GM21717 (cell line): ENCODE results near the gene IL10.
A peak's percentile ranks its signal among the peaks of the same experiment; 100 is the strongest.

Experiments
- ATAC-seq: cut with Tn5 transposase; IDR thresholded peaks from one replicate; pipeline ENCODE4 v1.9.1; 2021; ENCODE audit warnings: mild to moderate bottlenecking, moderate library complexity; ENCODE audit not compliant: unreplicated experiment

The IL10 gene

GRCh38 chr1:206772243-206772937, at the start of gene IL10:
IL10 (minus strand) TSS chr1:206772494; CDS start chr1:206772435, 59 bp downstream.
- no peak for ATAC-seq

DNA sequence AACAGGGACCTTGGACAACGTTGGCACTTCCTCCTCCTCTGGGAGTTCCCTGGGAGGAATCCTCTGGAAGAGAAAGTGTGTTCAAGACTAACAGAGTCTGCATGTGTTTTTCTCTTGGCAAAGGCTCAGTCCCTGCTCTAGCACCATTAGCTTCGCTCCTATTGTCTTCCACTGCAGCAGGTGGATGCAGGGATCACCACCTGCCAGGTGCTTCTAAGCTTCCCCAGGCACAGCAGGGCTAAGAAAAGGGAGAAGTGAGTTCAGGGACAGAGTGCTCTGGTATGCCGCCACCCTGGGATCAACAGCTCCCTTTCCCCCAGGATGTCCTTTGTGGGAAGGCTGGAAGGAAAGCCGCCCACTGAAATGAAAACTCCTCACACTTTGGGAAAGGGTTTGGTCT, 49.2 kb upstream of the IL10 start:
- ATAC-seq = no peak

DNA sequence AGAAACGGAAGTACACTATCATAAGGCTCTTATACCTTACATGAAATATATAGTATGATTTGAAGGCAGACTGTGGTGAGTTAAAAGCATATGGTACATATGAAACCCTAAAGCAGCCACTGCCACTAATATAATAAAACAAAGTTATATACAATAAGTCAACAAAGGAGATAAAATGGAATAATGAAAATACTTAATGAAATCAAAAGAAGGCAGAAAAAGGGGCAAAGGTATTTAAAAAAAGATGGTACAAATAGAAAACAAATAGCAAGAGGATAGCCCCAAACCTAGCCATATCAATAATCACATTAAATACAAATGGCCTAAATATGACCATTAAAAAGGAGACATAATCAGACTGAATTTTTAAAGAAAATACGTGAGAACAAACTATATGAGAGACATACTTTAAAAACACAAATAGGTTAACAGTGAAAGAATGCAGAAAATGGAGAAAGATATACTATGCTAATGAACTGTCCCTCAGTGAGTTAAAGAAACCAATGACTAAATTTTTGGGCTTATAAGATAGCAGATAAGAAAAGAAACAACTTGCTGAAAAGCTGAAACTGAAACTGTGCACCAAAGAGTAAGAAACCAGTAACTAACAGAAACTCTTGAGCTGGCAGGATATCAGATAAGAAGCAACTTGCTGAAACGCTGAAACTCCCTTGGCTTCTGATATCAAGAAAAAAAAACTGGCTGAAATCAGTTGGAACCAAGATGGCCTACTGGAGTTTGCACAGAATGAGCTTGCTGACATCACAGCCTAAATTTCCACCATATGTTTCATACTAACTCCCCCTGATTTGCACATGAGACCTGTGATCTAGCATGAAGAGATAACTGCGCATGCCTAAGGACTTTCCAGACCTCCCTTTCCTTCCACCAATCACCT, 44.3 kb upstream of the IL10 start:
- peak; percentile 59 for ATAC-seq

GRCh38 chr1:206814716-206815341, 42.5 kb upstream of the IL10 start:
- no peak for ATAC-seq

DNA sequence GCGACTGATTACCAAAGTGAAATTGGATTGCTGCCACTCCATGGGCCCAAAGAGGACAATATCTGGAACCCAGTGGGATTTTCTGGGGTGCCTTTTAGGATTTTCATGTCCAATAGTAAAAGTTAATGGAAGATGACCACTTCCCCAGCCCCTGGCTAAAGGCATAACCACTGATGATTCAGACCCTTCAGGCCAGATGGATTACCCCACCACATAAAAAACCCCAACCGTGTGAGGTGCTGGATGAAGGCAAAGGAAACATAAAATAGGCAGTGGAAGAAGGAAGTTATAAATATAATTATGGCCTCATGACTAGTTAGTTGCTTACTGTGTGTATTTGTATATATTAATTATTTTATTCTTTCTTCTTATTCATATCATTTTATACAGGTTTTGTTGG, 40.2 kb upstream of the IL10 start:
- ATAC-seq = no peak

DNA sequence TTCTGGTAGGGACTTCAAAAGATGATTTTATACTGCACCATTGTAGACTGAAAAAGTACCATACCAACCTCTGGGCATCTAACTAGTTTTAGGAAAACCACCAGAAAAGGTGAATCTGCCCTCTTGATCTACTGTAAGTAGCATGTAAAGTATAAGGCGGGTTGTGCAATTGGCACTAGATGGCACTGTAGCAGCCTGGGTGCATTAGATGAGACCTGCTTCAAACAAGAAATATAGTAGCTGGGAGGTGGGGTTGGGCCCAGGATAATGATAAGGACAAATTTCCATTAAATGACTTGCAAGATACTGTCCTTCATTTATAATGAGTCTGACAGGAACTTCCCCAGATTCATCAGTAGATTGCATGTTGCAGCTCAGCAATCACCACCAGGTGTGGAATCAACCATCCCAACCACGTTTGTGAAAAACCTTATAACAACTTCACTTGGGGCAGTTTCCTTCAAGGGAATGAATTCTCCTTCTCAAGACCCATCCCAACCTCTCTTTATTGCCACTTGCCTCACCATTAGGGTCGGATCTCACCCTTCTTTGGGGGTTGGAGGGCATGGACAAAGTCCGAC, 37.3 kb upstream of the IL10 start:
- ATAC-seq = no peak

GRCh38 chr1:206808615-206809014, 36.3 kb upstream of the IL10 start:
- no peak for ATAC-seq

- no peak for ATAC-seq
These were observed 33.1 kb upstream of the IL10 start for GRCh38 chr1:206805357-206805756.

DNA sequence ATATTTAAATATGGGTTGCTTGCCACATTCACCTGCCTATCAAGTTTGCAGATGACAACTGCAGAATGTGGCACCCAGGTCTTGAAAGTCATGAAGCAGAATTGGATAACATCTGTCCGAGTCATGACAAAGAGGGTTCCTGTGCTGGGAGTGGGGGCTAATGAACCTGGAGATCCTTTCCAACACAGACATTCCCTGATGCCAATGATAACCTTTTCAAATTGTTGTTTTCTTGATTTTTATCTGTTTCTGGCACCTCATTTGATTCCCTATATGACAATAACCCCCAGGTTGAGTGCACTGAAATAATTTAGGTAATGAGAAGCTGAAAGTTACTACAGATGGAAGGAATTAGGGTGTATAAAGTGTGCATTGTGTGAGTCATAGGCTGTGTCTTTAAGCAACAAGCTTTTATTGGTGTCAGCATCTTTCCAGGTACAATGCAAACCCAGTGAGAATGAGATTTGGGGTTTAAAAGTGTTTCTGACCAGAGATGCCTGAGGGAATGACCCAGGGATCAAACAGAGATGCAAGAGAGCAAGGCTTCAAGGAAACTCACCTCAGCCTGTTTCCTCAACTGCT, 32.0 kb upstream of the IL10 start:
- no peak for ATAC-seq

DNA sequence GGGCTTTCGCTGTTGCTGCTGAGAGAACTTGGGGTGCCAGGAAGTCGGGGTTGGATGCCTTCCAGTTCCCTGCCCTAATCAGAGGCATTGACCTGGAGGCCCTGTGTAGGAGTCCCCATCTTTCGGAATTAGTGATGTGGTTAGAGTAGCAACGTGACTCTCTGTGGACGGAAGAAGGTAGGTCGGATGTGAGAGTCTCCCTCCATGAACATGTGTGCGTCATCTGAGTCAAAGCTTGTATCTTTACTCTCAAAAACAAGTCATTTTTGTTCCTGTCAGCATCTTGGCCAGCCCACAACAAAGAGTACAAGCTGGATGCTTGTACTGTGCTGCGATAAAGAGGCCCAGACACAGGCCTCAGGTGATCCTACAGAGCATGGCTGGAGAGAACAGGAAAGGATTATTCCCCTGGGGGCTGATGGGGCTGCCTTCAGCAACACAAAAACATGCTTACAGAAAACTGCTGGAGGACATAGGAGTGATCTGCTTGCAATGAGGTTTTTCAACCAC, 31.0 kb upstream of the IL10 start:
- peak; percentile 93 for ATAC-seq

DNA sequence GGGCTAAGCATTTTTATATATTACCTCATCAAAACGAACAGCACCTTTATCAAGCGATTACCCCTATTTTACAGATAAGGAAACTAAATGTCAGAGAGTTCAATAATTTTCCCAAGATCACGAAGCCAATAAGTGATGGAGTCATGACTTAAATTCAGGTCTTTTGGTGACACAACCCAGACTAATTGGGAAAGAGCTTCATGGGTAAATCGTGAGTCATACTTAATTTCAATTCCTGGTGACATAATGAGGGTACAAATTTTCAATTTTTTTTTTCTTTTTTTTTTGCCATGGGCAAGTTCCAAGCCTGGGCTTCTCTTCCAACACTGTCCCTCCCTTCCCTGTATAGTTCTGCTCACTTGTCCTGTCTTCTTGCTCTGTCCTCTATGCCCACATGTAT, 30.1 kb upstream of the IL10 start:
- ATAC-seq = no peak

- no peak for ATAC-seq
These were observed 29.2 kb upstream of the IL10 start for GRCh38 chr1:206801467-206801866.

DNA sequence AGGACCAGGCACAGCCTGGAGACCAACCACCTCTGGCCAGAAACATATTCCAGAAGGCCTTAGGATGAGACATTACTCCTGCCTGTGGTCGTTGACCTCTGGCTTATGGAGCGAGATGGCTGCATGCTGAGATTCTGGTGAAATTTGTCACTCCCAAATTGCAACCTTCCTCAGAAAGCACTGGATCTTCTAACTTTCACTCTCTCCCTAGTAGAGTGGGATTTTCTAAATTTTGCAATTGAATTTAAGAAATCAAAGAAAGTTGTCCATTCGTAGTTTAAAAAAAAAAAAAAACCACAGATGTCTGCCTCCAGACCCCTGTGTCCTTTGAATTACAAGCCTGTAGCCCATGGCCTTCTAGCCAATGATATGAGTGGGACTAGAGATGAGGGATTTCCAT, 28.6 kb upstream of the IL10 start:
- ATAC-seq = no peak

DNA sequence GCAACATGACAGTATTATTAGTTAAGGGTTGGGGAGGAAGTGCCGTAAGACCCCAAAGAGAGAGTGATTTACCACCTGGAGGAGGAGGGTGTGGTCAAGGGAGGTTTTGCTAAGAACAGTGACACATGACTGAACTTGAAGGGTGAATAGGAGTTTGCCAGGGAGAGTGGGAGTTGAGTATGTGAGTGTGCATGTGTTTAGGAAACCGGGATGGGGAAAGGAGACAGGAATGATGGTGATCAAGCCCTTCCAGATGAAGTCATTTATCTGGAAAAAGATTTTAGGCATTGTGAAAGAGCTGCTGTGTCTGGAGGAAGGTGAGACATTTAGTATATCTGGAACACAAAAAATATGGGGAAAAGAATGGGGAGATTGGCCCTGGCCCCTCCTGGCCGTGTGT, 28.1 kb upstream of the IL10 start:
- ATAC-seq = no peak

DNA sequence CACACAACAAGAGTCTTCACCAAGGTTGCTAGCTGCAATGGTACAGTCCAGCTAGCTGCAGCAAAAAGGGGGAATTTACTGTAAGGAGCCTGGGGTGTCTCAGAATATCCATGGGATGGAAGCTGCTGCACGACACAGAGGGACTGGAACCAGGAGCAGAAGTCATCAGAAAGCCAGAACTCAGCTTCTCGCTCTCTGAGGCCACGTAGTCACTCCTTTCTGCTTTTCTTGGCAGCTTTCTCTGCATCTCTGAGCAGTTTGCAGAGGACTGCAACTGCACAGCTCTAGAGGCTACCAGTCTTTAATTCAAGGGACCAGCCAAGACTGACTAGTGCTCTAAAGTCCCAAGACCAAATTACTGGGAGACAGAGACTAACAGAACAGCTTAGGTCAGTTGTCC, 27.0 kb upstream of the IL10 start:
- no peak for ATAC-seq

- no peak for ATAC-seq
These were observed 26.2 kb upstream of the IL10 start for GRCh38 chr1:206798384-206798996.

GRCh38 chr1:206797534-206798383, 25.5 kb upstream of the IL10 start:
- ATAC-seq = no peak

DNA sequence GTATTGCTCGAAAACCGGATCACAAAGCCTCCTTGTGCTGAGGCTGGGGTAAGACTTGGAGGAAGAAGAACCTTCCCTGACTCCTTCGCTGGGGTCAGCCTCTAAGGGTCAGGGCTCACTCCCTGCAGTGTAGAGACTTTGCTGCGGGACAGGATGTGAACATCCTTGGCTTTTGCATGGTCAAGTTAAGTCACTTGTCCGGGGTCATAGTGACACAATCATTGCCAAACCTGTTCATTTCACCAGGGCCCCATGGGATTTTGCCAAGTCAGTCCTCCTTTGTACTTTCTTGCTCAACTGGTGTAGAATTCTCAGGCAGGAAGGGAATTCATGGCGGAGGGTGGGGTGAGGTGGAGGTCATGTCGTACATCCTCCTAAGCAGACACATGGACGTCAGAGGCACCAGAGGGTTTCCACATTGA, 24.7 kb upstream of the IL10 start:
- ATAC-seq = no peak

GRCh38 chr1:206796116-206796515, 23.8 kb upstream of the IL10 start:
- ATAC-seq = no peak
